GM19099 (cell line): ENCODE data around the gene SLC47A2.

Experiments used
- POLR2A ChIP-seq: IDR thresholded peaks from 3 replicates; pipeline ENCODE4 v1.6.1; 2011; ENCODE audit warnings: low read depth; ENCODE audit not compliant: insufficient read length; ENCODE audit errors: extremely low read depth

The SLC47A2 gene

DNA sequence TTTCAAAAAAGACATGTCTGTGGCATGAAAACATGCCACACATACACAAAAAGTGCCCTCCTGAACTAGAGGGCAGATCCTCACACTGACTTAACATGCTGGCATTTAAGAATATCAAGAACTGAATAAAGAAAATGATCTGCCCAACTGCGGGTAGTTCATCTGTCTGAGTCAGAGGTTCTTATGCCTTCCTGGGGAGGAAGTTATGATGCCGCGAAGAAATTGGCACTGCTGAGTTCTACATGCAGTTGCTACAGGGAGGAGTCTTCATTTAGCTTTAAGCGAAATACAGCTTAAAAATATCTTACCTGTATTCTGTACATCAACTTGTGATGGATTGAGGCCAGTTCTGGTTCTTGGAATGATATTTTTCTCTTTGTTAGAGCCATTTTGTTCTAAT is 61.5 kb downstream of the SLC47A2 start:
- TF ChIP-seq POLR2A: no peak

DNA sequence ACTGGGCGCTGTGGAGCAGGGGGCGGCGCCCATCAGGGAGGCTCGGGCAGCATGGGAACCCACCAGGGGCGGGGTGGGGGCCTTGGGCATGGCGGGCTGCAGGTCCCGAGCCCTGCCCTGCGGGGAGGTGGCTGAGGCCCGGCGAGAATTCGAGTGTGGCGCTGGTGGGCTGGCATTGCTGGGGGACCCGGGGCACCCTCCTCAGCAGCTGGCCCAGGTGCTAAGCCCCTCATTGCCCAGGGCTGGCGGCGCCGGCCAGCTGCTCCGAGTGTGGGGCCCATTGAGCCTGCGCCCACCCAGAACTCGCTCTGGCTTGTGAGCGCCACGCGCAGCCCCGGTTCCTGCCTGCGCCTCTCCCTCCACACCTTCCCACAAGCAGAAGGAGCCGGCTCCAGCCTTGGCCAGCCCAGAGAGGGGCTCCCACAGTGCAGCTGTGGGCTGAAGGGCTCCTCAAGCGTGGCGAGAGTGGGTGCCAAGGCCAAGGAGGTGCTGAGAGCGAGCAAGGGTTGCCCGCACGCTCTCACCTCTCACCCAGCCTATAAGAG is 62.0 kb downstream of the SLC47A2 start:
- no peak for TF ChIP-seq POLR2A

DNA sequence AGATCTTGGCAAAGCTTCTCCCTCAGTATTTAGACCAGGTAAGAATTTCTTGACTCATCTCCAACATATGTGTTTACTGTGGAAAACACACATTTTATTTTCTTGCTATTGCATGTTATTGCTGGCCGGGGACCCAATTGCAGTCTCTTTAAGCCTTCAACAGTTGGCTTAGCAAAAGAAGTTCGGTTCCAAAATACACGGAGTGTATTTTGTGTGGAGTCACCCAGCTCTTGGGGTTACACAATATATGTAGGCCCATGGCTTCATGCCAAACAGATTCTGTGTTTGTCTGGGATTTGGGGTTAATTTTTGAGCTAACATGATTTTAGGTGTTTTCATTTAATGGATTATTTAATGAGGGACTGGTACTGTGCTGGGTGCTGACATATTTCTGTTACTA is 63.8 kb downstream of the SLC47A2 start:
- no peak for TF ChIP-seq POLR2A

DNA sequence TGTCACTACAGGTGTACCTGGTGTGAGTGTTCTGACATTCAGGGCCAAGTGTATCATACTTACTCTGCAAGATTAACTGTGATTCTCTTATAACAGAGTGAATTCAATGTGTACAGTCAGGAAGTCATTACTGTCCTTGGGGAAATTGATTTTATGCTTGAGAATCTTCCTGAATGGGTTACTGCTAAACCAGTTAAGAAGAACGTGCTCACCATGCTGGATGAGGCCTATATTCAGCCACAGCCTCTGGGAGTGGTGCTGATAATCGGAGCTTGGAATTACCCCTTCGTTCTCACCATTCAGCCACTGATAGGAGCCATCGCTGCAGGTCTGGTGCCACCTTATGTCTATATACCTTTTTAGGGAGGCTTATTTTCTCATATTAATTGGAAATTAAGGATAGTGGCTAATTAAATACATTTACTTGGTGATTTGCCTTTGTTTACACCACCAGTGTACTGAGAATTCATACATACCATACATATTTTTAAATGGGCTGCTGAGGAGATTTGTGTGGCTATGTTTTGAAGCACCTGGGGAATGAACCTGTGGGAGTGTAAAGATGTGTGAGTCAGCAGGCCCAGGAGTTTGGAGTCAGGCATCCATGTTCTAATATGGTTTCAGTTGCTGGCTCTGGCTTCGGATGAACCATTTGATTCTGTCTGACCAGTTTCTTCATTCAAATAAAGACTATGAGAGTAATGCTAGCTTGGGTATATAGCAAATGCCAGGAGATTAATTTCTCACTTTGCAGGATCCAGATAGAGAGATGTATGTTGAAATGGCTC is 64.7 kb downstream of the SLC47A2 start:
- no peak for TF ChIP-seq POLR2A

DNA sequence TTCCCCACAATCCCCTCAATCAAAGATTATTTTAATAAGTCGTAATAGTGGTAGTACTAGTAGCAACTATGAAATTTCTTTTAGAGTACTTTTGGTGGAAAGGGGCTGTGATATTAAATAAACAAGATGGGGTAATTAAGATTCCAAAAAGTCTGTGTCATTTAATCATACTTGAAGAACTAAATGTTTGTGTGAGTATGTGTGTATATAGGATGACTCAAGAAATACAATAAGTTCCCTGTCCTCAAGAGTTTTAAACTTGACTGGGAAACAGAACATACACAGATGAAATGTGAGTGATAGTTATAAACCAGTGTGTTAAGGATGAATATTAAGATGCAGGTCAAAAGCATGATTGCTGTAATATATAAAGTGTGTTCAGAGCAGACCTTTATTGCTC is 65.6 kb downstream of the SLC47A2 start:
- TF ChIP-seq POLR2A: no peak

DNA sequence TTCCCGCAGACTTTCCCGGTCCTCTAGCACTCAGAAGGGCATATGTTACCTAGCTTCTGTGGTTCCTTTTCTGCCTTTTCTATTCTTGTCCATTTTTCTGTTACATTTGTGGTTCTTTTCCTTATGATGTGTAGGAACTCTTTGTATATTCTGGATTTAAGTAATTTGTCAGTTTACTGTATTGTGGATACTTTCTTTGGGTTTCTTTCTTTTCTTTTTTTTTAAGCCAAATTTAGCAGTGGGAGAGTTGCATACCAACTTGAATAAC is 67.2 kb downstream of the SLC47A2 start:
- TF ChIP-seq POLR2A: no peak

DNA sequence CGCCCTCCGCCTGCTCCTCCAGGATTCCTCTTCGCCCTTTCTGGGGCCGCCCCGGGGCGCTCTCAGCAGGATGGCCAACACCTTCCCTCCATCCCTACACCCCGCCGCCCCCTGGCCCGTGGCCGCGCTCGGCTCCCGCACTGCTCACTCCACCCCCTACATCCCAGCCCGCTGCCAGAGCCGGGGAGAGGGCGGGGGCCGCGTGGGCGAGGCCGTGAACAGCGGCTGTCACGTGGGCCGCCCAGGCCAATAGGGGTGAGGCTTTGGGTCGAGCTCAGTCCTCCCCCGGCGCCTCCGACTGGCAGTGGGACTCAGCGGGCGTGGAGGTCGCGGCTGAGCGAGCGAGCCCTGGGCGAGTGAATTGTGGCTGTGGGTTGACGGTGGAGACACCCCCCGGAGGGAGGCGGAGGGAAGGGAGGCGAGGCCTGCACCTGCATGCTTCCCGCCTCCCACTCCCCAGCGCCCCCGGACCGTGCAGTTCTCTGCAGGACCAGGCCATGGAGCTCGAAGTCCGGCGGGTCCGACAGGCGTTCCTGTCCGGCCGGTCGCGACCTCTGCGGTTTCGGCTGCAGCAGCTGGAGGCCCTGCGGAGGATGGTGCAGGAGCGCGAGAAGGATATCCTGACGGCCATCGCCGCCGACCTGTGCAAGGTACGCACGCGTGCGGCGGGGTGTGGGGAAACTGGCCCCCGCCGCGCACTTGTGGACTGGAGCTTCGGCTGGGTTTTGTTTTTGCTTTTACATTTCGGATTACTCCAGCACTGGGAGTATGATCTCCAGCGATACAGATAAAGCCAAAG is 67.7 kb downstream of the SLC47A2 start, which contains the start of gene ALDH3A2:
TSS of gene ALDH3A2 (plus strand) at position 277 of the 799 bp plus-strand sequence. CDS start at position 498, 221 bp downstream.
- TF ChIP-seq POLR2A: peak; percentile 94

DNA sequence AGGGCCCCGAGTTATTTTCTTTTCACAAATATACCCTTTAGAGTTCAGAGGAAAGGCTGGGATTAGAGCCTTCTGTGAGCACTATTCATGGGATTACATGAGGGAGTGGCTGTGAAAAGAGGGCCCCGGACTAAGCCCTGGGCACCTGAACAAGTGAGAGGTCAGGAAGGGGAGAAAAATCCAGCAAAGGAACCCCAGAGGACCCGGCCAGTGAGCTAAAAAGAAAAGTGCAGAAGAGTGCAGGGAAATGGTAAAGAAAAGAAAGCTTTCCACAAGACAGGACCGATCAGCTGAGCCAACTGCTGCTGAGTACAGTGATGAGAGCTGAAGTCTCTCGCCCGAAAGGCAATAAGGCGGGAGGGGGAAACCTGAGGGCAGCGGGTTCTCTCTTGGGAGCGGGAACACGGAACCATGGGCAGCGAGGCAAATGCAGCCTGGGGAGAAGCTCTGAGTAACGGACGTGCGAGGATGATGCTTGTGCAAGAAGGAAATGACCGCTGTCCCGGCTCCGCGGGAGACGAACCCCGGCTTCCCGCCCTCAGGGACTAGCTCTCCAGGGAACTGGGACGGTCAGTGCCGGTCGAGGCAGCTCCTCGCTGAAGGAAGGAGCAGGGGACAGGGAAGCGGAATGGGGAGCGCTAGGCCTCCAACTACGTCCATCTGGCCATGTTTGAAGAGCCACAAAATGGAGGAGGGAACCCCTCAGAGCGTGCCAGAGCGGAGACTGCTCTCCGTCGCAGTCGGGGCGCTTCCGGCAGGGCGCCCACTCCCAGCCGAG is 68.5 kb downstream of the SLC47A2 start:
- no peak for TF ChIP-seq POLR2A

DNA sequence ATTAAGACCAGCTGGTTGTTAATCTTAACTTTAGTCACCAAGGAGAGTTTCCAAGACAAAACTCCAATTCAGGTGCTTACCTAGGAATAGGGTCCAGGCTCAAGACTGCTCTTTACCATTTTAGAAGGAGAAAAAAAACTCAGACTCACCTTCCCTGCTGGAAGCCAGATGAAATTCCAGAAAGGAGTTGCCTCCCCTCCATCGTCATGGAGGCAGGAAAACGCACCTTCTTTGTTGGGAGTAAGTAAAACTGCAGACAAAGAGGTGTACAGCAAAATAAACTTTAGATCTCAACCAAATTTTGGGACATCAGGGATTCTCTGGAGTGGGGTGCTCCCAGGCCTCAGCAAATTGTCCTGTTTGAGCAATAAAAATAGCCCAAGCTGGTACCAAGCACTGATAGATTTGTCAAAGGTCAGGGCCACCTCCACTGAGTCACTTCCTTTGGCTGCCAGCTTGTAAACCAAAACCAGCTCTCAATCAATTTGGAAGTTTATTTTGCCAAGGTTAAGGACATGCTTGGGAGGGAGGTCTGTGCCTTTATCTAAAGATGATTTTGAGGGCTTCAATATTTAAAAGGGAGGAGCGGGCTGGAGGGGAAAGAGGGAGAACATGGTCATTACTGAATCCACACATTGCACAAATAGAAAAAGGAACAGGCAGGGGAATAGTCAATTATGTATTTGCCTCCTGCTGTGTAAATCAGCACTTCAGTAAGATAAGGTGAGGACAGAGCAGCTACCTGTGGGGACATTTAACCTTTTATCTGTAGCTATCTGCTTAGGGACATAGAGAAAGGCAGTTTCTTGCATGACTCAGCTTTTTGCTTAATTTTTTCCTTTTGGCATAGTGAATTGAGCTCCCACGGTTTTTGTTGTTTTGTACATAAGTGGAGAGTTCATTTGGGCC is 69.3 kb downstream of the SLC47A2 start:
- TF ChIP-seq POLR2A: no peak

DNA sequence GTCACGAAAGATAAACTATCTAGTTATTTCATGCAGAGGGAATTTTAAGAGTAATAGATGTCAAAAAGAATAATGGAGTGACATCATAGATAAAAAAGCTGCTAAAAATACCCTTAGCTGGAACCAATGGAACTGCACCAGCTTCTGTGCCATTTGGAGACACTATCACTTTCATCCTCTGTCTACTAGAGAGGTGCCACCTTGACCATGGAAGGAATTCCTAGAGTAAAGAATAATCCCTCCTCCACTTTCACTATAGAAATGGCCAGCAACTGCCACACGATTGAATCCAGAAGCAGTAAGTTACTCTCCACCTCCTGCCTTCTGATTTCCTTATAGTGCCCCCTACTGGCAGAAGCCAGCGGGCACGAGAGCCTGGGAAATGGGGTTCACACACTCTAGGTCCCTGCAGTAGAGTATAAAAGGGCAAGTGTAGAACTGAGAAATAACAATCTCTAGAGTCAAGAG is 70.6 kb downstream of the SLC47A2 start:
- TF ChIP-seq POLR2A: no peak

DNA sequence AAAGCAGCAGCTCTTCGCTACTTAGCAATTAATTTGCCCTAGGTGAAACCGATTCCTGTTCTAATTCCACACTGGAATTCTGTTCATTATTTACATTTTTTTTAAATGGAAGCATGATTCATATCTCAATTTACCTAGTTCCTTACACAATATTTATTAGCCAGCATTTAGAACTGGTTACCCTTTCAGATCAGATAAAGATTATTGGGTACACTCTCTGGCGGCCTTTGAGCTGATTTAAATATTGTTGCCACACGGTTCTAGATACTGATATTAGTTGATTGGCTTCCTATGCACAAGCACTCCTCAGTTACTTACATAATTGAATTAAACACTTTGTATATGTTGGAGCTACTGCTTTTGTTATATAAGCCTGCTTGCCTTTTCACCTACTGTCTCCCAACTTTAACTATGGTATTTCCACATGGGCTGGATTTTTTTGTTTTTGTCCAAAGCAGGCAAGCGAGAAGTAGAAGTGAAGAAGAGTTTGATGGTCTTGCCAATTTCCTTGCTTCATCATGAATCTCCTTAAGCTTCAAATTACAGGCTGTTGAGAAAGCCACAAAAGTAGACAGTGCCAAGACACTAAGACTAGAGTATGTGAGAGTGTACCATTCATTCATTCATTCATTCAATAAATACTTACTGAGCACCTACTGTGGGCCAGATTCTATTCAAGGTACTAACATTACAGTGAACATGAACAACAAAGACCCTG is 71.7 kb downstream of the SLC47A2 start:
- TF ChIP-seq POLR2A: no peak

DNA sequence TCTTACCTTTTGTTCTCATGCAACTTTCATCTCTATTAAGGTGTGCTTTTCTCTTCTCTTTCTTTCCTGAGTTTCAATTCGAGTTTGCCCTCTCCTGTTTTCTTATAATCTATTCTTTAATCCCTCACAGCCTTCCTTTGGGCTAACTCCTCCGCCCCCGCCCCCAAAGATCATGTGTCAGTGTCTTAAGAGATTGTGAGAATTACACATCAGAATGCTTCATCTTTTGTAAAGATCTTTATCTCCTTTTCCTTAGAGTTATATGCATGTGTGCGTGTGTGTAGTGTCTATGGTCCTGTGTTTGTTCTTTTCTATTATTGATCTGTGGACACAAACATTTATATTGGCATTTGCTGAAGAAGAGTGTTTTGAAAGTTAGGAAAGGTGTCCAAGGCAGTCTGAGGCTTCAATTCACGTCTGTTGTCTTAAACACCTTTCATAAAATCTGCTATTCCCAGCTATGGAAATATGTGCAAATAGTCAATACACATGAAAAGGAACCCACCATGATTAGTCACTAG is 74.0 kb downstream of the SLC47A2 start:
- TF ChIP-seq POLR2A: no peak

DNA sequence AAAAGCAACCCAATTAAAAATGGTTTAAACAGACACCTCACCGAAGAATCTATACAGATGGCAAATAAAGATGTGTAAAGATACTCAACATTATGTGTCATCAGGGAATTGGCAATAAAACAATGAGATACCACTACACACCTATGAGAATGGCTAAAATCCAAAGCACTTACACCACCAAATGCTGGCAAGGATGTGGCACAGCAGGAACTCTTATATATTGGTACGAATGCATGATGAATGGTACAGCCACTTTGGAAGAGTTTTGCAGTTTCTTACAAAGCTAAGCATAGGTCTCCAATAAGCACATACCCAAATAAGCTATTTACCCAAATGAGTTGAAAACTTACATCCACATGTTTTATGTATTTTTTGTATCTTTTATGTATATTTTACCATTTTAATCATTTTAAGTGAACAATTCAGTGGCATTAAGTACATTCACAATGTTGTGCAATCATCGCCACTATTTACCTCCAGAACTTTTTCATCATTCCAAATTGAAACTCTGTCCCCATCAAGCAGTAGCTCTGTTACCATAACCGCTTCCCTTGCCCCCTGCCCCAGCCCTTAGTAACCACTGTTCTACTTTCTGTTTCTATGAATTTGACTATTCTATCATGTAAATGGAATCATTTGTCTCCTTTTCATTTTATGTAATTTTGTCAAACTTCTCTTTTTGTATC is 74.6 kb downstream of the SLC47A2 start:
- no peak for TF ChIP-seq POLR2A
